HL-60 (cell line): ENCODE results near the gene MOV10L1.

Source experiments
- GABPA ChIP-seq: IDR thresholded peaks from 2 replicates; pipeline ENCODE4 v1.6.1; 2012; ENCODE audit warnings: low read depth
- POLR2AphosphoS5 ChIP-seq: IDR thresholded peaks from 2 replicates; pipeline ENCODE4 v1.6.1; 2012; ENCODE audit warnings: low read depth
- TF ChIP-seq, protein P1 (sequence below): IDR thresholded peaks from one replicate; pipeline ENCODE4 v1.5.1; 2011; ENCODE audit warnings: low read length, control low read depth, inconsistent platforms; ENCODE audit not compliant: insufficient read depth
- TF ChIP-seq, protein P2 (sequence below): IDR thresholded peaks from 2 replicates; pipeline ENCODE4 v1.6.1; 2012; ENCODE audit warnings: low read depth; ENCODE audit not compliant: insufficient replicate concordance

DNA sequence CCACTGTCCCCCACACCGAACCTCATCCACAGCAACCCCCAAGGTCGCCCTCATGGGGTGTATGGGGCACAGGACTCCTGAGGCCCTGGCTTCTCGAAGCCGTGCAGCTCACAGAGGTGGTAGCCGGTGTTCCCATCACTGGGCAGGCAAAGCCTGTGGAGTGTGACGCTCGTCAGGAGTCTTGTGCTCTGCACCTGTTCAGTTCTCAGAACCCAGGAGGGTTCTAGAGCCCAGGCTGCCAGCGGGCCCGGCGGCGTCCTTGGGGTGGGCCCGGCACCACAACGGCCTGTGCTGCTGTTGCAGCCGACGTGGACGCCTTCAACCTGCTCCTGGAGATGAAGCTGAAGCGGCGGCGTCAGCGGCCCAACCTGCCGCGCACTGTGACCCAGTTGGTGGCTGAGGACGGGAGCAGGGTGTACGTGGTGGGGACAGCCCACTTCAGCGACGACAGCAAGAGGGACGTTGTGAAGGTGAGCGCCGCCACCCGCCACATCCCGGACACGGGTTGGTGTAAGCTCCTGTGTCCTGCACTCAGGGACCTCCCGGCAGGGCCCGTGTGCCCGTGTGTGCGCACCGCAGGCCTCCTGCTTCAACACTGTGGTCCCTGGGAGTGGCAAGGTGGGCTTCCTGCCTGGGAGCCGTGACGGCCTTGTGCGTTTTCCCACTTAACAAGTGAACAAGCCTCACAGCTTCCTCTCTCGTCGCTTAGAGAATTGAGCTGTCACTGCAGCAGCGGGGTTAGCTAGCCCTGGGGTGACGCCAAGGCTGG lies 104.4 kb downstream of the MOV10L1 start:
- TF ChIP-seq, protein P1, sequence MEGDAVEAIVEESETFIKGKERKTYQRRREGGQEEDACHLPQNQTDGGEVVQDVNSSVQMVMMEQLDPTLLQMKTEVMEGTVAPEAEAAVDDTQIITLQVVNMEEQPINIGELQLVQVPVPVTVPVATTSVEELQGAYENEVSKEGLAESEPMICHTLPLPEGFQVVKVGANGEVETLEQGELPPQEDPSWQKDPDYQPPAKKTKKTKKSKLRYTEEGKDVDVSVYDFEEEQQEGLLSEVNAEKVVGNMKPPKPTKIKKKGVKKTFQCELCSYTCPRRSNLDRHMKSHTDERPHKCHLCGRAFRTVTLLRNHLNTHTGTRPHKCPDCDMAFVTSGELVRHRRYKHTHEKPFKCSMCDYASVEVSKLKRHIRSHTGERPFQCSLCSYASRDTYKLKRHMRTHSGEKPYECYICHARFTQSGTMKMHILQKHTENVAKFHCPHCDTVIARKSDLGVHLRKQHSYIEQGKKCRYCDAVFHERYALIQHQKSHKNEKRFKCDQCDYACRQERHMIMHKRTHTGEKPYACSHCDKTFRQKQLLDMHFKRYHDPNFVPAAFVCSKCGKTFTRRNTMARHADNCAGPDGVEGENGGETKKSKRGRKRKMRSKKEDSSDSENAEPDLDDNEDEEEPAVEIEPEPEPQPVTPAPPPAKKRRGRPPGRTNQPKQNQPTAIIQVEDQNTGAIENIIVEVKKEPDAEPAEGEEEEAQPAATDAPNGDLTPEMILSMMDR, result no peak
- TF ChIP-seq POLR2AphosphoS5 (no peak), GABPA (no peak)
- TF ChIP-seq, protein P2, sequence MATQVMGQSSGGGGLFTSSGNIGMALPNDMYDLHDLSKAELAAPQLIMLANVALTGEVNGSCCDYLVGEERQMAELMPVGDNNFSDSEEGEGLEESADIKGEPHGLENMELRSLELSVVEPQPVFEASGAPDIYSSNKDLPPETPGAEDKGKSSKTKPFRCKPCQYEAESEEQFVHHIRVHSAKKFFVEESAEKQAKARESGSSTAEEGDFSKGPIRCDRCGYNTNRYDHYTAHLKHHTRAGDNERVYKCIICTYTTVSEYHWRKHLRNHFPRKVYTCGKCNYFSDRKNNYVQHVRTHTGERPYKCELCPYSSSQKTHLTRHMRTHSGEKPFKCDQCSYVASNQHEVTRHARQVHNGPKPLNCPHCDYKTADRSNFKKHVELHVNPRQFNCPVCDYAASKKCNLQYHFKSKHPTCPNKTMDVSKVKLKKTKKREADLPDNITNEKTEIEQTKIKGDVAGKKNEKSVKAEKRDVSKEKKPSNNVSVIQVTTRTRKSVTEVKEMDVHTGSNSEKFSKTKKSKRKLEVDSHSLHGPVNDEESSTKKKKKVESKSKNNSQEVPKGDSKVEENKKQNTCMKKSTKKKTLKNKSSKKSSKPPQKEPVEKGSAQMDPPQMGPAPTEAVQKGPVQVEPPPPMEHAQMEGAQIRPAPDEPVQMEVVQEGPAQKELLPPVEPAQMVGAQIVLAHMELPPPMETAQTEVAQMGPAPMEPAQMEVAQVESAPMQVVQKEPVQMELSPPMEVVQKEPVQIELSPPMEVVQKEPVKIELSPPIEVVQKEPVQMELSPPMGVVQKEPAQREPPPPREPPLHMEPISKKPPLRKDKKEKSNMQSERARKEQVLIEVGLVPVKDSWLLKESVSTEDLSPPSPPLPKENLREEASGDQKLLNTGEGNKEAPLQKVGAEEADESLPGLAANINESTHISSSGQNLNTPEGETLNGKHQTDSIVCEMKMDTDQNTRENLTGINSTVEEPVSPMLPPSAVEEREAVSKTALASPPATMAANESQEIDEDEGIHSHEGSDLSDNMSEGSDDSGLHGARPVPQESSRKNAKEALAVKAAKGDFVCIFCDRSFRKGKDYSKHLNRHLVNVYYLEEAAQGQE, result no peak
